GM12872 (cell line): ENCODE results near the gene NGEF.

Source experiments
- TF ChIP-seq, protein P1 (sequence below): IDR thresholded peaks from 3 replicates; pipeline ENCODE4 v1.5.1; 2011; ENCODE audit warnings: low read depth, mild to moderate bottlenecking, low read length, moderate library complexity; ENCODE audit not compliant: insufficient read depth

Gene NGEF

DNA sequence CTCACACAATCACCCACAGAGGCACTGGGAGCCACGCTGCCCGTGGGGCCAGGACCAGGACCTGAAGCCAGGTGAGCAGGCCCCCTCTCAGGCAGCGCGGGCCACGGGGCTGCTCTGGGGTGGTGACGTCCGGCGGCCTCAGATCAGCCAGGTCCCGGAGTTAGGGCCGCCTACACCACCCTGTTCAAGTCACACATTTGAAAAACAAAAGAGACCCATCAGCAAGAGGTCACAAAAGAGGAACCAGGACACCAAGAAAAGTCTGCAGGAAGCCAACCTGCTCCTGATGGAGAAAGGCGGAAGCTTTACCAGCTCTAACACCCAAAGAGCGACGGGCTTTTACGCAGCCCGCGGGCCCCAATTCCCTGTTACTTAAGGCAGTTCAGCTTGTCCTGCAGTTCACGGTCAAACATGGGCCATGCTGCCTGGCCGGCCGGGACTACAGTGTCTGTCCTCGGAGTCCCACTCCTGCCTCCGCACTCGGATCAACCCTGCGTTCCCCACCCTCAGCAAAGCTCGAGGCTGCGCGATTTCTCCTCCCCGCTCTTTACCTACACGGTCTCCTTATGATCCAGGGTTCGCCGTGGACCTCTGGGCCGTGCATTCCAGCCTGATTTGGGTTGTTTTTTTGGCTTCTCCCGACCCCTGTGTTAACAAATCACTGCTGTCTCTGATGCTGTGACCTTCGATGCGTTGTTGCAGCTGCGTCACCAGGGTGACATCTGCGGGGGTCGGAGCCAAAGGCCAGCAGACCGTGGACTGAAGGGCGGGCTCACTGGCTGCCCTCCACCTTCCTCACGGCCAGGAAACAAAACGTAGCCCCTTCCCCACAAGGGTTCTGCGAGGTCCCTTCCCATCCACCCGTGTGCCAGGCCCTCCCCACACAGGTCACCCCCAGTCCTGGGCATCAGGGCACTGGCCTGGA lies 112.0 kb downstream of the NGEF start:
- TF ChIP-seq, protein P1, sequence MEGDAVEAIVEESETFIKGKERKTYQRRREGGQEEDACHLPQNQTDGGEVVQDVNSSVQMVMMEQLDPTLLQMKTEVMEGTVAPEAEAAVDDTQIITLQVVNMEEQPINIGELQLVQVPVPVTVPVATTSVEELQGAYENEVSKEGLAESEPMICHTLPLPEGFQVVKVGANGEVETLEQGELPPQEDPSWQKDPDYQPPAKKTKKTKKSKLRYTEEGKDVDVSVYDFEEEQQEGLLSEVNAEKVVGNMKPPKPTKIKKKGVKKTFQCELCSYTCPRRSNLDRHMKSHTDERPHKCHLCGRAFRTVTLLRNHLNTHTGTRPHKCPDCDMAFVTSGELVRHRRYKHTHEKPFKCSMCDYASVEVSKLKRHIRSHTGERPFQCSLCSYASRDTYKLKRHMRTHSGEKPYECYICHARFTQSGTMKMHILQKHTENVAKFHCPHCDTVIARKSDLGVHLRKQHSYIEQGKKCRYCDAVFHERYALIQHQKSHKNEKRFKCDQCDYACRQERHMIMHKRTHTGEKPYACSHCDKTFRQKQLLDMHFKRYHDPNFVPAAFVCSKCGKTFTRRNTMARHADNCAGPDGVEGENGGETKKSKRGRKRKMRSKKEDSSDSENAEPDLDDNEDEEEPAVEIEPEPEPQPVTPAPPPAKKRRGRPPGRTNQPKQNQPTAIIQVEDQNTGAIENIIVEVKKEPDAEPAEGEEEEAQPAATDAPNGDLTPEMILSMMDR, result no peak

DNA sequence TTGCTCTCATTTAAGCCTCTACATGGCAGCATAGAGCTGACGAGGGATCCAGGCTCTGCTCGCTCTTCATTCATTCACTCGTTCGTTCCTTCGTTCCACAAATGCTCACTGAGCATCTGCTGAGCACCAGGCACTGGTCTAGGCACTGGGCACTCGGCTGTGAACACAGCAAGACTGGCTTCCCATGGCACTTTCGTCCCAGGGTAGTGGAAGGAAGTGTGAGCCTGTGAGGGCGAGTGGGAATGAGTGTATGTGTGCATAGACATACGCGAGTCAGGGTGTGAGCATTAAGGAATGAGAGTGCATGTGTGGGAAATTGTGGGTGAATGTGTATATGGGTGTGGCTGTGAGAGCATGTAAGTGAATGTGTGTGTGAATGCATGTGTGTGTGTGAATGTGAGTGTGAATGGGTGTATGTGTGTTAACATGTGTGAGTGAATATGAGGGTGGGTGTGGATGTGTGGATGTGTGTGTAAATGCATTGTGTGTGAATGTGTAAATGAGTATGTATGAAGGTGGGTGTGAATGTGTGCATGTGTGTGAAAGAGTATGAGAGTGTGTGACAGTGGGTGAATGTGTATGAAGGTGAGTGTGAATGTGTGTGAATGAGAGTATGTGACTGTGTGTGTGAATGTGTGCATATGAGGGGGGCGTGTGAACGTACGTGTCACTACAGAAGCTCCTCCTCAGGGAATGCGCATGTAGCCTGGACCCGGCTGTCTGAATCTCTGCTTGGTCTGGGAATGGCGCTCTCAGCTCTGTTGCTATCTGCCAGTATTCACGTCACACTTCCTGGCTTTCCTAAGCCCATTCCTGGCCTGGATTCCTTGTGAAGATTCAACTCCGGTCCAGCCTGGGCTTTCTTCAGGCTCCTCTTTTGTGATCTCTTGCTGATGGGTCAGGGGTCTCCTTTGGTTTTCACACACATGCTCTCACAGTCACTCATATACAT lies 114.2 kb downstream of the NGEF start:
- TF ChIP-seq, protein P1, result no peak

DNA sequence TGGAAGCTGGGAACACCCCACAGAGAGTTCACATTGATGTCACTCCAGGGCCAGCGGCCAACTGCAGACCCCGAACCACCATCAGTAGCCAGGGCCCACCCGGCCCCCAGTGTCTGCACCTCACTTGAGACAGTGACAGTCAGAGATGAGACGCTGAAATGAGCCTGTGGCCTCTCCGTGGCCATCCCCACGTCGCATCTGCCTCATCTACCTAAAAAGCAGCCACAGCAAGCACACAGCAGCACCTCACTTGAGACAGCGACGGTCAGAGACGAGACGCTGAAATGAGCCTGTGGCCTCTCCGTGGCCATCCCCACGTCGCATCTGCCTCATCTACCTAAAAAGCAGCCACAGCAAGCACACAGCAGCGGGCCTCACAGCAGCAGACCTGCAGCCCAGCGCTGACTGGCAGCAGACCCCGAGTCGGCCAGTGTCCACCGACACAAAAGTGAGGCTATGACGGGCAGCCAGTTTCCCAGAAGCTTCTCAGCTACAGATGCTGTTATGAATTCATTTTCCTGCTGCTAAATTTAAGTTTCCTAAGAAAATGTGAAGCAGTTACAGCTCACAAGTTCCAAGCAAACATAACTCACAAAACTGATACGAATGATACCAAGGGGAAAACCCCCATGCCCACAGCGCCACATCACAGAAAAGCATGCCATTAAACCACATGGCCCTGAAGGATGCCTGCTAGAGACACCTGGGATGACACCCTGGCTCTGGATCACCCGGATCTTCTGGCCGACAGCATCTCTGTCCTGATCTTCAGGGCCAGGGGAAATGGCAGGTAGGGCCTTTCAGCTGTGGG lies 115.3 kb downstream of the NGEF start:
- TF ChIP-seq, protein P1, result no peak

DNA sequence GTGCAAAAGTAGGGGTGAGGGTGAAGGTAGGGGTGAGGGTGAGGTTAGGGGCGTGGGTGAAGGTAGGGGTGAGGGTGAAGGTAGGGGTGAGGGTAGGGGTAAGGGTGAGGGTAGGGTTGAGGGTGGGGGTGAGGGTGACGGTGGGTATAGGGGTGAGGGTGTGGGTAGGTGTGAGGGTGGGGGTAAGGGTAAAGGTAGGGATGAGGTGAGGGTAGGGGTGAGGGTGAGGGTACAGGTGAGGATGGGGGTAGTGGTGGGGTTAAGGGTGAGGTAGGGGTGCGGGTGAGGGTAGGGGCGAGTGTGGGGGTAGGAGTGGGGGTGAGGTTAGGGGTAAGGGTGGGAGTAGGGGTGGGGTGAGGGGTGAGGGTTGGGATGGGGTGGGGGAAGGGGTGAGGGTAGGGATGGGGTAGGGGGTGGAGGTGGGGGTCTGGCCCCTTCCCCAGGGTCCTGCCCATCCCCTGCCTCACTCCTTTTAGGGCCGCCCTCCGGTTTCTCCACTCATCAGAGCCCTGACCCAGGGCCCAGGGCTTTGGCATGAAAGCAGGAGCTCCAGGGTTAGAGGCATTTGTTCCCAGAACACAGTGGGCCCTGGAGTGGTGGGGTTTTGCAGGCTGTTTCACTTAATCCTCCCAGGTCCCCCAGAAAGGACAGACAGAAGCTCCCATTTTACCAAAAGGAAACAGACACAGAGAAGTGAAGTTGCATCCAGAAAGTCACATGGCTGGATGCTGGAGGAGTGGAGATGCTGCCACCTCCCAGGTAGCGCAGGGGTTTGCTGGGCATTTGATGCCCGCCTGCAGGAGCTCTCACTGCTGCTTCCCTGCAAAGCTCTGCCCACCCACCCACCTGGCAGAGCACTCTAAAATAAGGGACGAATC lies 116.1 kb downstream of the NGEF start:
- TF ChIP-seq, protein P1, result no peak

DNA sequence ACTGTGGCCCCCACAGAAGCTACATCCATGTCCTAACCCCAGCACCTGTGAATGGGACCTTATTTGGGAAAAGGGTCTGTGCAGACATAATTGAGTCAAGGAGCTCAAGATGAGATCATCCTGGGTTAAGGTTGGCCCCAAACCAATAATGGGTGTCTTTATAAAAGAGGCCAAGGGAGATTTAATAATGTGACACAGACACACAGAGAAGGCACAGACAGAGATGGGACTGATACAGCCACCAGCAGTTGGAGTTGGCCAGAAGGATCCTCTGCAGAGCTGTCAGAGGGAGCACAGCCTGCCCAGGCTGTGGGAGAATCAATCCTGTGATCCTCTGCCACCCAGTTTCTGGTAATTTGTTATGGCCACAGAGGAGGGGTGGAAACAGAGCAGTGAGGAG lies 116.9 kb downstream of the NGEF start:
- TF ChIP-seq, protein P1, result no peak

DNA sequence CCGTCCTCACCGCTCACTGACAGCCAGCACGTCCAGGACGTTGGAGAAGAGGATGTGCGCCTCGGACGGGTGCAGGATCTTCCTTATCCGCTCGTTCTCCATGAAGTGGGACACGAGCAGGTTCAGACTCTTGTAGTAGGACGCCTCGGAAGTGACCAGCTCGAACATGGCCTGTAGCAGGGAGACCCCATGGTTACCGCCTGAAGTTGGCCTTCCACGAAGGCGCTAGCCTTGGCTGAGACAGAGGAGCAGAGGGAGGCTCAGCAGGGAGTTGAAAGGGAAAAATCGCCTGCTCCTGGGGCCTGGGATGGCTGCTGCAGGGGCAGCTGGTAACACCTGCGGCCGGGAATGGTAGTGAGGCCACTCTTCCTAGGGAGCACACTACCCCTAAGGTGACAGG lies 118.3 kb downstream of the NGEF start:
- TF ChIP-seq, protein P1, result no peak
